Smooth muscle cell of the brain vasculature (primary cell): ENCODE data around the gene MCRIP2.

Source experiments
- DNase-seq: peaks from one replicate; pipeline ENCODE4 v3.0.0-alpha.2; 2012; ENCODE audit warnings: low read depth, low spot score

Gene MCRIP2

DNA sequence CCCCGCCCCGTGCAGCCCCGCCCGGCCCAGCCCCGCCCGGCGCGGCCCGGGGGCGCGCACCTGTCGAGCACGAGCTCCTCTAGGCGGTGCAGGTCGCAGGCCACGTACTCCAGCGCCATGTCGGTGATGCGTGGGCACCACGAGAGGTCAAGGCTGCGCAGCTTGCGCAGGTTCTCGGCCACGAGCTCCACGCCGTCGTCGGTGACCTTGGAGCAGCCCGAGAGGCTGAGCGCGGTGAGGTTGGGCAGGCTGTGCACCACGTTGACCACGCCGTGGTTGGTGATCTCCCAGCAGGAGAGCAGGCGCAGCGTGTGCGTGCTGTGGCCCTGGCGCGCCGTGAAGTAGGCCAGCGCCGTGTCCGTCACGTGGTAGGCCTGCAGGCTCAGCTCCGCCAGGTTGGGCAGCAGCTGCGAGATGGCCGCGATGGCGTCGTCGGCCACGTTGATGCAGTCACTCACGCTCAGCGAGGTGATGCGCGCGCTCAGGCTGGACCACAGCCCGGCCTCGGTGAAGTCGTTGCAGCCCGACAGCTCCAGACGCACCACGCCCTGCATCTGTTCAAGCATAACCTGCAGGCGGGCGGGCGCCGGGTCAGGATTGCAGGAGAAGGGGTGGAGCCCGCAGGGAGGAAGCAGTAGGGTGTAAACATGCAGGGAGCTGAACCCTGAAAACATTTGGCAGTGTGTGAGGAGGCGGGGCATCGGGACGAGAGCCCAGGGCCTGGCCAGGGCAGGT is 53.9 kb downstream of the MCRIP2 start:
- DNase-seq = no peak
